Mucosa of stomach (tissue), 1 donor: ENCODE results near the gene SMIM45.

Source experiments
- H3K27me3 ChIP-seq: one replicate; pipeline ENCODE4 v1.7.0; 2013; ENCODE audit warnings: mild to moderate bottlenecking, low read length; ENCODE audit not compliant: control insufficient read depth, insufficient read depth
- H3K36me3 ChIP-seq: one replicate; pipeline ENCODE4 v1.7.0; 2013; ENCODE audit warnings: low read length; ENCODE audit not compliant: control insufficient read depth, insufficient read depth
- H3K4me1 ChIP-seq: one replicate; pipeline ENCODE4 v1.7.0; 2013; ENCODE audit warnings: mild to moderate bottlenecking, low read length; ENCODE audit not compliant: control insufficient read depth, insufficient read depth
- H3K4me3 ChIP-seq: one replicate; pipeline ENCODE4 v1.7.0; 2013; ENCODE audit warnings: low read length
- H3K9ac ChIP-seq: one replicate; pipeline ENCODE4 v1.7.0; 2013; ENCODE audit warnings: mild to moderate bottlenecking, low read length, moderate library complexity
- H3K9me3 ChIP-seq: one replicate; pipeline ENCODE4 v1.7.0; 2013; ENCODE audit warnings: mild to moderate bottlenecking, low read length, moderate library complexity; ENCODE audit not compliant: control insufficient read depth
- donor health status: Pancreatic carcinoma.

The SMIM45 gene

GRCh38 chr22:41970601-41971000 lies 18.7 kb downstream of the SMIM45 start:
- Histone ChIP-seq H3K36me3 (no peaks in the 10 kb centered on the region), H3K27me3 (peaks cover 29% of the 10 kb centered on the region), H3K4me1 (no peaks in the 10 kb centered on the region), H3K9me3 (no peaks in the 10 kb centered on the region), H3K9ac (no peak overlapping the region), H3K4me3 (no peak overlapping the region)

- no peak overlapping the region for H3K9ac ChIP-seq
- H3K27me3 ChIP-seq, result peaks cover 38% of the 10 kb centered on the region
- H3K36me3 ChIP-seq, result no peaks in the 10 kb centered on the region
- H3K4me1 ChIP-seq, result peaks cover 5% of the 10 kb centered on the region
- no peaks in the 10 kb centered on the region for H3K9me3 ChIP-seq
- H3K4me3 ChIP-seq, result no peak overlapping the region
Observed at GRCh38 chr22:41971431-41971830, 19.5 kb downstream of the SMIM45 start.

GRCh38 chr22:41974691-41975290 lies 22.8 kb downstream of the SMIM45 start:
- H3K9ac ChIP-seq, result no peak overlapping the region
- H3K4me1 ChIP-seq, result peaks cover 9% of the 10 kb centered on the region
- H3K4me3 ChIP-seq, result no peak overlapping the region
- H3K27me3 ChIP-seq, result peaks cover 51% of the 10 kb centered on the region
- no peaks in the 10 kb centered on the region for H3K9me3 ChIP-seq
- no peaks in the 10 kb centered on the region for H3K36me3 ChIP-seq

- H3K27me3 ChIP-seq, result peaks cover 48% of the 10 kb centered on the region
Observed at GRCh38 chr22:41975299-41976069, 23.5 kb downstream of the SMIM45 start.

GRCh38 chr22:41976070-41976901 lies 24.3 kb downstream of the SMIM45 start:
- Histone ChIP-seq H3K9ac (no peak overlapping the region), H3K36me3 (no peaks in the 10 kb centered on the region), H3K4me1 (peaks cover 9% of the 10 kb centered on the region), H3K27me3 (peaks cover 46% of the 10 kb centered on the region), H3K9me3 (no peaks in the 10 kb centered on the region), H3K4me3 (no peak overlapping the region)

More at GRCh38 chr22:41975299-41976069, 23.5 kb downstream of the SMIM45 start:
- H3K9me3 ChIP-seq, result no peaks in the 10 kb centered on the region
- H3K4me3 ChIP-seq, result no peak overlapping the region
- no peaks in the 10 kb centered on the region for H3K36me3 ChIP-seq
- H3K4me1 ChIP-seq, result peaks cover 9% of the 10 kb centered on the region
- no peak overlapping the region for H3K9ac ChIP-seq

GRCh38 chr22:41976961-41977566 lies 25.1 kb downstream of the SMIM45 start:
- Histone ChIP-seq H3K36me3 (no peaks in the 10 kb centered on the region), H3K4me1 (peaks cover 9% of the 10 kb centered on the region), H3K9me3 (no peaks in the 10 kb centered on the region), H3K27me3 (peaks cover 42% of the 10 kb centered on the region), H3K9ac (no peak overlapping the region), H3K4me3 (no peak overlapping the region)

- H3K4me3 ChIP-seq, result no peak overlapping the region
- no peak overlapping the region for H3K9ac ChIP-seq
- no peaks in the 10 kb centered on the region for H3K36me3 ChIP-seq
- peaks cover 34% of the 10 kb centered on the region for H3K27me3 ChIP-seq
- H3K9me3 ChIP-seq, result no peaks in the 10 kb centered on the region
- H3K4me1 ChIP-seq, result peaks cover 9% of the 10 kb centered on the region
Observed at GRCh38 chr22:41978732-41979131, 26.8 kb downstream of the SMIM45 start.

GRCh38 chr22:41979423-41980250 lies 27.7 kb downstream of the SMIM45 start:
- no peaks in the 10 kb centered on the region for H3K9me3 ChIP-seq
- no peaks in the 10 kb centered on the region for H3K36me3 ChIP-seq
- peaks cover 9% of the 10 kb centered on the region for H3K4me1 ChIP-seq
- H3K4me3 ChIP-seq, result no peak overlapping the region
- H3K9ac ChIP-seq, result no peak overlapping the region
- H3K27me3 ChIP-seq, result peaks cover 34% of the 10 kb centered on the region

GRCh38 chr22:41982865-41983264 lies 30.9 kb downstream of the SMIM45 start:
- H3K9me3 ChIP-seq, result no peaks in the 10 kb centered on the region
- H3K36me3 ChIP-seq, result no peaks in the 10 kb centered on the region
- no peak overlapping the region for H3K9ac ChIP-seq
- H3K4me1 ChIP-seq, result no peaks in the 10 kb centered on the region
- H3K4me3 ChIP-seq, result no peak overlapping the region
- peaks cover 7% of the 10 kb centered on the region for H3K27me3 ChIP-seq

GRCh38 chr22:41983513-41984405 lies 31.8 kb downstream of the SMIM45 start:
- no peaks in the 10 kb centered on the region for H3K4me1 ChIP-seq
- H3K4me3 ChIP-seq, result no peak overlapping the region
- no peaks in the 10 kb centered on the region for H3K36me3 ChIP-seq
- H3K9ac ChIP-seq, result no peak overlapping the region
- no peaks in the 10 kb centered on the region for H3K9me3 ChIP-seq
- no peaks in the 10 kb centered on the region for H3K27me3 ChIP-seq
